GM18868 (cell line): ENCODE data around the gene BSX.

ENCODE experiments used
- ATAC-seq: cut with Tn5 transposase; IDR thresholded peaks from one replicate; pipeline ENCODE4 v1.9.1; 2021; ENCODE audit warnings: mild to moderate bottlenecking, moderate library complexity; ENCODE audit not compliant: unreplicated experiment

Gene BSX

DNA sequence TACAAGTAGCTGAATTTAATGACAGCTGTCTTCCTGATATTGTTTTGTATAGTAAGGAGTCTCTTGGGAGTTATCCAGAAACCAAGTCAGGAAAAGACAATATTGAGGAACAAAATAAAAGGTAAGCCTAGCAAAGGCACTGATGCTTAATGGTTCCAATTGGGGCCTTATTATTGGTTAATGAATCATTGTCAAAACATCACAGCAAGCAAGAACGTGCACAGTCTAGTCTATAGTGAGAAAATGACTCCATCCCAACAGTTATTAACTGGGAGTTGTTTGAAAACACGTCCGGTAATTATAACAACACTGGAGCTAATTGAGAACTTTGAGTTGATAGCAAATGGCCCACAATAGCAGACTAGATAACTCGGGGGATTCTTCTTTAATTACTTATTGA is 17.7 kb downstream of the BSX start:
- ATAC-seq, result no peak

DNA sequence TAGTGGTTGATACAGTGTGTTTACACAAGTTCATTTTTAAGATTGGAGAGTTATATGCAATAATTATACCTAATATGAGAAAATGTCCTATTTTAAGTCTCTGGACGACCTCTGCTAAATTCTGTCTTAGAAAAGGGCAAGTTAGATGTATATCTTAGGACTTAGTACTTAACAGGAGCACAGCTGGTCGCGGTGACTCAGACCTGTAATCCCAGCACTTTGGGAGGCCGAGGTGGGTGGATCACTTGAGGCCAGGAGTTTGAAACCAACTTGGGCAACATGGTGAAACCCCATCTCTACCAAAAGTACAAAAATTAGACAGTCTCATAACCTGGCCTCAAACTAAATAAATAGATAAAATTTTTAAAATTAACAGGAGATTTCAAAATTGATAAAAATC is 27.2 kb downstream of the BSX start:
- no peak for ATAC-seq

DNA sequence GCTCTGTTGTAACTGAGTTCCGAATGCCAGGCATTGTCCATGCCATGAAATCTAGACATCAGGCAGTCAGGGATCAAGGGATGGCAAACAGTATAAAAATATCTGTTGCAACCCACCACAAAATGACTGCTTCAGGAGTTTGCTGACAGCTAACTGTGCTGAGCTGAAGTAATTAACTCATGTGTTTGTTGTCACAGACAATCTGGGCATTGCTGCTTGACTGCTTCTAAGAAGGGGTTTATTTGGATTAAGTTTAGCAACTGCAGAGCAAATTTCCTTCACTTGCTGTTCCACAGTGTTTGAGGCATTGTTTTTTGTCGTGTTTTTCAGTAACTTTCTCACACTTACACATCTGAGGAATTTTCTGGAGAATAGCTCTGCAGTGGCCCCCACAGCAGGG is 30.4 kb downstream of the BSX start:
- ATAC-seq, result no peak

DNA sequence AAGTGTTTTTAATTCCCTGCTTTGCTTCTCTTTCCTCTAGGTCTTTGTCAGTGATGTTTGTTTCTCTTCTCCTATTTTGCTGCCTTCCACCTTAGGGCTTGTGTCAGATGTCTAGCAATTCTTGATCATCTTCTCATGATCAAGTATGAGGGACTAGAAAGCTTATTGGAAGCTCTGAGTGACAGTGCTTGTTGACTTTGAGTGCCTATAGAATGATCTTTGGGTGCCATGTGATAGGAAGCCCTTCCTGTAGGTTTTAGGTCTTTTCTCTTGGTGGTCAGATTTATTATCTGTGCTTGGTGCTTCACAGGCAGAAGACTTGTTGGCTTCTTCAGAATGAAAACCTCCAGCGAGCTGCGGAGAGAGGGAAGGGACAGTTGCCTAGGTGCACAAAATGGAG is 43.1 kb downstream of the BSX start:
- no peak for ATAC-seq

DNA sequence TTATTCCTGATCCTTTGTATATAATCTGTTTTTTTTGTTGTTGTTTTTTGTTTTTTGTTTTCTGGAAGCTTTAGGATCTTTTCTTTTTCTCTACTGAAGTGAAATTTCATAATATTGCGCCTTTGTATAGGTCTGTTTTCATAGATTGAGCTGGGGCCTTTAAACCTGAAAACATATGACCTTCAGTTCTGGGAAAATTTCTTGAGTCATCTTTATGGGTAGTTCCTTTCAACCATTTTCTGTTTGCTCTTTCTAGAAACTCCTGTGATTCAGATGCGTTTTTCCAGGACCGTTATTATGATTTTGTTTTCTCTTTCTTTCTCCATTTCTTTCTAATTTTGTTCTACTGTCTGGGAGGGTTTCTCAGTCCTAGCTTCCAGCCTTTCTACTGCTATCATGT is 43.7 kb downstream of the BSX start:
- no peak for ATAC-seq

DNA sequence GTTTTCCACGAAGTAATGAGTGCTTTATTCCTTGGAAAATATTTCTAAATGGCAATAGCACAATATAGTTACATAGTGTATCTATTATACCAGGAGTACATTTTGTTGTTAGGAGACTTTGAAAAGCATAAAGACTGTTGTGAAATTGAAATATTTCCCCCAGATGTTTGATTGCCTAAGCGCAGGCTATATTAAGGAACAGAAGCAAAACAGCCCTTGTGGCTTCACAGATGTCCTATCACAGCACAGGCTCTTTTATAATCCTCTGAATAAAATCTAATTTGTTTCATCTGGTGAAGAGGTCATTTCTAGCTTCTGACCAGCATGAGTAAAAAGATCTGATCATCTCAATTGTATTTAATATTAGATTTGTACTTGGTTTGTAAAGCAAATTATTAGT is 48.2 kb downstream of the BSX start:
- no peak for ATAC-seq

DNA sequence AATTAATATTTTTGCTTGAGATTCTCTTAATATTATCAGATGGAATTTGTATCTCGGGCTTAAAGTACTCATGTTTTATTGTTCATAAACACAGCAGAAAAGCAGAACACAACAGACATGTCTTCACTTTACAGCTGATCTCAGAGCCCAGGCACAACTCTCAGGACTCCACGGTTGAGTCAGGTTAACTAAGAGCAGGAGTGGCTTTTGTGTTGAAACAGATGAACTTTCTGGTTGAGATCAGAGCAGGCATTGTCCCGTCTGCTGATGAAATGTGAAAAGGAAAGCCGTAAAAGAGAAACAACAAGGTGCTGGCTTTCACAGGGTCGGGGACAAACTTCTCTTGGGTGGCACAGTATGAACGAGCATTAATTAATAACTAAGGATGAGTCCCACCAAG is 50.1 kb downstream of the BSX start:
- no peak for ATAC-seq
